GM21786 (cell line): ENCODE measurements around the gene RPL14.
A peak's percentile ranks its signal among the peaks of the same experiment; 100 is the strongest.
"Not testable (repeated sequence)": the region's sequence is repeated elsewhere in the genome, so short reads cannot be mapped to it uniquely, and the experiment has no call there.

ENCODE experiments used
- ATAC-seq: cut with Tn5 transposase; IDR thresholded peaks from one replicate; pipeline ENCODE4 v1.9.1; 2021; ENCODE audit not compliant: unreplicated experiment

RPL14 gene

GRCh38 chr3:40456940-40457823 lies at the start of gene RPL14:
Gene RPL14, plus strand, starts transcription at chr3:40457339. Its CDS starts 133 bp downstream, at chr3:40457472.
- peak; percentile 62 for ATAC-seq

DNA sequence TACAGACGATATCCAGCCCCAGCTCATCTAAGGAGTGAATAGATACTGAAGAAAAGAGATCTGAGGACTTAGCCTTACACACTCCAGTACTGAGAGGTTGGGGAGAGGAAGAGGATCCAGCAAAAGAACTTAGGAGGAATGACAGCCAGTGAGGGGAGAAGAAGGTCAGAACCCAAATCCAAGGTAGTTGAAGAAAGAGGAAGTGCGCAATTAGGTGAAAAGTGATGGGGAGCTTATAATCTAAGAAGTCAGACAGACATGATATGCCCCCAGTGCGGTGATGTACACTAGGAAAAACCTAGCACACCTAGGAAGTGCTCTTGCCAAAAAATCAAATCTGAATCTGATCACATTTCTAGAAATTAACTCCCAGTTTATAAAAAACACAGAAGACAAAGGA lies 49.5 kb upstream of the RPL14 start:
- ATAC-seq: no peak

GRCh38 chr3:40414270-40414669 lies 42.9 kb upstream of the RPL14 start:
- ATAC-seq: no peak

DNA sequence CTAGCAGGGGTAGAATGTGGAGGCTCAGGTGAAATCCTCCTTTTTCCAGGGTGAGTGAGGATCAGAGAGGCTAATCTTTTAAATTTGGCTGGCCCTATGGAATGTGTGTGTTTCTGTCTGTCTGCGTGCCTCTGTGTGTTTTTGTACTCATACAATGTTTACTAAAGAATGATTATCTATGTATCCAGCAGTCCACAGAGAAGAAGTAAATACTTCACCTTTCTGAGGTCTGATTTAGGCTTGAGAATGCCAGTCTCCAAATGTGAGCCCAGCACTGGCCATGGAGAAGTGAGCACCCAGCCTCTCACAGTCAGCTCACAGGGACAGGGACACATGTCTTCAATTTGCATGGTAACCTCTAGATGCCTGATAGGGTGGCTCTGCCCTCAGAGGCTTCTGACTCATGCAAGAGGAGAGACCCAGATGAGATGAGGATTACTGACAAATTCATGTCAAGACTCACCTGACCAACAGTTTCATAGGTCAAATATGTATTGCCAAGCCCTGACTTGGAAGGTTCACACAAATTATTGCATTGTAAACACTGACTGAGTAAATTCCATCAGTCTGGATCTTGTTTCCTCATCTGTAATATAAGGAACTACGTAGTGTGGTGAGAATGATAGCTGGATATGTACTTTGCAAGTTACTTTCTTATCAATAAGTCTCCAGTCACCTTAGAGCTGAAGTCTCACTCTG lies 39.1 kb upstream of the RPL14 start:
- ATAC-seq: no peak

DNA sequence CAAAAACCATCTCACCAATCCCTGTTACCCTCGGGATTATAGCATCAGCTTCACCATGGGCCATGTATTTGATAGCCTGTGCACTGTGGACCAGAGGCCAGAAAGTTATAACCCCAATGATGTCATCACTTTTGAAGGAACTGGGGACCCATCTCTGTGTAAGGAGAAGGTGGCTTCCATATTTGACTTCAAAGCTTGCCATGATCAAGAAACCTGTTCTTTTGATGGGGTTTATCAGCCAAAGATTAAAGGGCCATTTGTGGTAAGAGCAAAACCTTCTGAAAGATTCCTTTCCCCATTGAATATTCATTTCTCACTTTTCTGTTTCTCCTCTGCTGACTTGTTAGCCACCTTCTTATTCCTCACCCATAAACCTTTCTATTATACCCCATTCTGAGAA lies 34.3 kb upstream of the RPL14 start:
- no peak for ATAC-seq

- ATAC-seq: no peak
Measured at GRCh38 chr3:40427045-40427669, 30.0 kb upstream of the RPL14 start.

DNA sequence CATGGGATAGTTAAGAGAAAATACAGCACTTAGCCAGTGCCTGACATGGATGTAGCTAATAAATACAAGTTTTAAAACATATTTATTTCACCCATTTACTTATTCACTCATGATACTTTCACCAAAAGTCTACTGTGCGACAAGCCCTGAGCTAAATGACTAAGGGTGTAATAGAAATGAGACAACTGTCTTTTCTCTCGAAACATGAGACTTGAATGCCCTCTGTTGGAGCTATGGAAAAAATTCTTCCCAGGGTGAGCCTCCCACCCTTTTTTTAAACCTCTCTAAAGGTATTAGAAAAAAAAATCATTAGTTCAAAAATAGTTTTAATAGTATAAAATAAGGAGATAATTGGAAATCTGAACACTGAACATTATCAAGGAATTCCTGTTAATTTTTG lies 24.3 kb upstream of the RPL14 start:
- ATAC-seq: no peak

GRCh38 chr3:40437889-40438288 lies 19.2 kb upstream of the RPL14 start:
- no peak for ATAC-seq

GRCh38 chr3:40445062-40445461 lies 12.1 kb upstream of the RPL14 start:
- ATAC-seq: no peak

GRCh38 chr3:40445880-40446279 lies 11.3 kb upstream of the RPL14 start:
- ATAC-seq: no peak

DNA sequence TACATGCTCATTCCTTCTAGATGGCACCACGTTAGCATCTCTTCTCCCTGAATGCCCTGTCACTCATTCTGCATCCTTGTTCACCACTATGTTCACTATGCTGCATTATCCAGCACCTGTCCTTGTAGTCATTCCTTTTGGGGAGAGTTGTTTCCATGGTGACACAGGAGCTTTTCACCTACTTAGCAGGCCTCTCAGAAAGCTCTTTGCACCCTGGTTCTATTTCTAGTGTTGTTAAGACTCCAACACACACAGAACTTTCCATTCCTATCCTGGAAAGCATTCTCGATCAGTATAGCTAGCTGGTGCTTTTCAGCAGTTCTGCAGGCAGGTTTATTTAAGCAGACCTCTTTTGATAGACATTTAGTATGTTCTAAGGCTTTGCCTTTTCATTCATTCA lies 6.7 kb upstream of the RPL14 start:
- no peak for ATAC-seq

- no peak for ATAC-seq
Measured at GRCh38 chr3:40451551-40451950, 5.6 kb upstream of the RPL14 start.

- no peak for ATAC-seq
Measured at GRCh38 chr3:40452057-40452456, 5.1 kb upstream of the RPL14 start.

GRCh38 chr3:40452562-40452875 lies 4.6 kb upstream of the RPL14 start:
- no peak for ATAC-seq

DNA sequence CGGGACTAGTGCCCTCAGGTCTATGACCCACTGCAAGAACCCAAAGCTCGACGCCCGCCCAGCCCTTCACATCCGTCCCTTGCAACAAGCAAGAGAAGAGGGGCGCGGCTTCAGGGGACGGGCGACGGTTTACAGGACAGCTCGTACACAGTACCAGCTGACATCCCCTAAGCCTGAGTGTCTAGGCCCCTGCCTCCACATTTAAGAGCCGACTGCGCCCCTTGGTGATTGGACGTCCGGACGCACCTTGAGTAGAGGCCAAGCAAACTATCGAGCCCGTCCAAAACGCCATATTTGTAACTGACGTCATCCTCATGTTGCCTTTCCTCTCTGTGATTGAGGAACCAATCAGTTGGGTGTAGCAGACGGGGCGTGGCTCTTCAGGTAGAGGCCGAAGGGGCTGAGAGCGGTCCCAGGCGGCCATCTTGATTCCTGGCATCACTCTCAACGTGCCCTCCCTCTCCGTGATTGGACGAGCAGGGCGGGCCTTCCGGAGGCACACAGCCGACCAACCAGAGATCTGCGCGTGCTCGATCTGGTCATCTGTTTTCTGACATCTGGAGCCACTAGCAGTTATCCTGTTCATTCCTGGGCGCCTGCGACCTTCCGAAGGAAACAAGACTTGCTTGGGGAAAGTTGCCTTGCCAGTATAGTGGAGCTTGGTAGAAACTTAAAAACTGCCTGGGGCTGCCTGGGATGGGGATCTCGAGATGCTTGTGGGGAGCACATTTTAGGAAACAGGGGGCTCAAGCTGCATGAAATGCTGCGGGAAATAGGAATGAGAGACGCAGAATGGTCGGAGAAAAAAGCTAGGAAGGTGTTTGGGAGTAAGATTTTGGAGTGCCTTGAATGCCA lies 4.0 kb upstream of the RPL14 start:
- ATAC-seq: peak; percentile 96

- ATAC-seq: no peak
Measured at GRCh38 chr3:40453933-40454332, 3.2 kb upstream of the RPL14 start.

GRCh38 chr3:40455328-40455727 lies 1.8 kb upstream of the RPL14 start:
- no peak for ATAC-seq

GRCh38 chr3:40456279-40456939 lies 730 bp upstream of the RPL14 start:
- no peak for ATAC-seq

DNA sequence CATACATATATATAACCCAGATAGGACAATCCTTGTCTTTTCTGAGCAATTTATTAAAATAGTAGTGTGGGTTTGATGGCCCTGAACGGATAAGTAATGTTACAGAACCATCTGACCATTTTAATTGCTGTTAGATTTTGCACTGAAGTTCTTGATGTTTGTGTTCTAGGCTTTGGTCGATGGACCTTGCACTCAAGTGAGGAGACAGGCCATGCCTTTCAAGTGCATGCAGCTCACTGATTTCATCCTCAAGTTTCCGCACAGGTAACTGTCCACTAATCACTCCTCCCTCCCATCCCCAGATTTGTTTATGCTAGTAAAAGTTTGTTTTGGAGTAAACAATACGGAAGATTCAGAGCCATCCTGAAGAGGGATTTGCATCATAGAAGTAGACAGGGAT lies 1.3 kb downstream of the RPL14 start:
- no peak for ATAC-seq

DNA sequence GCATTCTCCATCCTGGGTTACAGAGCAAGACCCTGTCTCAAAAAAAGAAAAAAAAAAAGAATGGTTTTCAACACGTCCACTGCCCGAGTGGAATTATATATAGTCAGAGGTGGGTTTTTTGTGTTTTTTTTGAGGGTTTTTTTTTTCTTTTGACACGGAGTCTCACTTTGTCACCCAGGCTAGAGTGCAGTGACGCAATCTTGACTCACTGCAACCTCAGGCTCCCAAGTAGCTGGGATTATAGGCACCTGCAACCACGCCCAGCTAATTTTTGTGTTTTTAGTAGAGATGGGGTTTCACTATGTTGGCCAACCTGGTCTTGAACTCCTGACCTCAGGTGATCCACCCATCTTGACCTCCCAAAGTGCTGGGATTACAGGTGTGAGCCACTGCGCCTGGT lies 3.3 kb downstream of the RPL14 start:
- ATAC-seq: not testable (repeated sequence)

- no peak for ATAC-seq
Measured at GRCh38 chr3:40461161-40461560, 4.0 kb downstream of the RPL14 start.
